ENCODE measurements around the gene RASSF7. TPM values are rescaled to one million over a fixed set of nuclear protein-coding genes. Genes with fewer than 3 reads are reported as not detected.

The RASSF7 gene
- total RNA-seq, 1 donor from 2014 or later = 179 TPM

GRCh38 chr11:610146-610801 lies 49.5 kb downstream of the RASSF7 start:
- no peak for DNase-seq (ENCODE audit: low spot score)

GRCh38 chr11:611001-611996 lies 50.5 kb downstream of the RASSF7 start:
- no peak for DNase-seq (ENCODE audit: low spot score)

GRCh38 chr11:612201-612960 lies 51.6 kb downstream of the RASSF7 start:
- DNase-seq (ENCODE audit: low spot score) = peak; percentile 54

- no peak for DNase-seq (ENCODE audit: low spot score)
Observed at GRCh38 chr11:612961-613300, 52.2 kb downstream of the RASSF7 start.

- peak; percentile 56 for DNase-seq (ENCODE audit: low spot score)
Observed at GRCh38 chr11:613369-613968, 52.7 kb downstream of the RASSF7 start.

Other genes with a start within 250 kb of the RASSF7 start
- 55.4 TPM for gene IFITM1, start 246.9 kb upstream of the RASSF7 start, total RNA-seq
- gene IFITM3, start 240.1 kb upstream of the RASSF7 start, total RNA-seq = 246 TPM
- gene B4GALNT4, start 191.5 kb upstream of the RASSF7 start, total RNA-seq = 3.4 TPM
- 70.8 TPM for gene PKP3, start 166.8 kb upstream of the RASSF7 start, total RNA-seq
- gene SIGIRR, start 146.0 kb upstream of the RASSF7 start, total RNA-seq = 152 TPM
- 49.3 TPM for gene ANO9, start 119.0 kb upstream of the RASSF7 start, total RNA-seq
- 36.6 TPM for gene PTDSS2, start 110.7 kb upstream of the RASSF7 start, total RNA-seq
- 156 TPM for gene RNH1, start 53.7 kb upstream of the RASSF7 start, total RNA-seq
- 51.1 TPM for gene HRAS, start 25.4 kb upstream of the RASSF7 start, total RNA-seq
- gene LRRC56, start 23.4 kb upstream of the RASSF7 start, total RNA-seq = 9.4 TPM
- 7.5 TPM for gene LMNTD2, start 232 bp upstream of the RASSF7 start, total RNA-seq
- 38.1 TPM for gene PHRF1, start 15.5 kb downstream of the RASSF7 start, total RNA-seq
- 54.0 TPM for gene IRF7, start 55.0 kb downstream of the RASSF7 start, total RNA-seq
- 89.6 TPM for gene CDHR5, start 64.0 kb downstream of the RASSF7 start, total RNA-seq
- gene SCT, start 66.2 kb downstream of the RASSF7 start, total RNA-seq = not detected
- 2.6 TPM for gene DRD4, start 76.3 kb downstream of the RASSF7 start, total RNA-seq
- 45.0 TPM for gene DEAF1, start 134.3 kb downstream of the RASSF7 start, total RNA-seq
- 52.0 TPM for gene TMEM80, start 134.8 kb downstream of the RASSF7 start, total RNA-seq
- 228 TPM for gene EPS8L2, start 145.3 kb downstream of the RASSF7 start, total RNA-seq
- gene TALDO1, start 186.5 kb downstream of the RASSF7 start, total RNA-seq = 176 TPM
- gene GATD1, start 216.5 kb downstream of the RASSF7 start, total RNA-seq = 85.9 TPM
- gene CEND1, start 229.1 kb downstream of the RASSF7 start, total RNA-seq = 0.49 TPM
- 16.3 TPM for gene SLC25A22, start 237.3 kb downstream of the RASSF7 start, total RNA-seq
- gene PIDD1, start 244.3 kb downstream of the RASSF7 start, total RNA-seq = 27.7 TPM
- 1,317 TPM for gene RPLP2, start 249.0 kb downstream of the RASSF7 start, total RNA-seq